GM23248 (cell line): ENCODE measurements around the gene RAB31.

ENCODE experiments used
- EZH2 ChIP-seq: fragments of 200-600 bp; sonication (generic); IDR thresholded peaks from 2 replicates; pipeline ENCODE4 v1.6.1; 2018; ENCODE audit warnings: antibody characterized with exemption, mild to moderate bottlenecking; ENCODE audit not compliant: insufficient read depth, poor library complexity, severe bottlenecking
- EZH2phosphoT487 ChIP-seq: fragments of 200-600 bp; sonication (generic); IDR thresholded peaks from 2 replicates; pipeline ENCODE4 v1.6.1; 2018; ENCODE audit warnings: antibody characterized with exemption, moderate library complexity, mild to moderate bottlenecking, low read depth; ENCODE audit not compliant: insufficient read depth

DNA sequence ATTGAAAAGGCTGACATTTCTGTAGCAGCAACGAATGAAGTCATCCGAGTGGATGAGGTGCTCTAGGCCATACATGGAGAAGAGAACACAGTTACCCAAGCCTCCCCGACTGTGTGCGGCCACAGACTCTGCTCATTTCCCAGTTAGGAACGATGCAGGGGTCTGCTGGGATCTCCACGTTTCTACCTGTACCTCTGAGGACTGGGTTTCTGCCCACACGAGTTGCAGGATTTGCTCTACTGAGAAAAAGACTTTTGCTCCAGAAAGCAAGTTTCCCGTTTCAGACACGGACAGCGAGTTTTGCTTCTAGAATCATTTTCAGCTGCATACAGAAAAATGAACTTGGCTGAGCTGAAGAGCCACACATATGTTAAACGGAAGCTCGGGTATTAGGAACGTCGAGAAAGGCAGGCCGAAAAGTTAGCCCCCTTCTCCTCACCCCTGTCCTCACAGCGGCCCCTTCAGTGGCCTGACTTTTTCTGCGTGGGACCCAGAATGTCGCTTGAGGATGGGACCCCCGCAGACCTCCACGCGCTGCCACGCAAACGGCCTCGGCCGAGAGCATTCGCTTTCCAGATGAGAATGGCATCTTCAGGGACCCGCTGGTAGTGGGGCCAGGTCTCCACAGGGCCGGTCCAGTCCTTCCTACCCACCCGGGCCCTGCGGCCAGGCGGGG, 582 bp upstream of the RAB31 start:
- TF ChIP-seq EZH2phosphoT487 = no peak
- TF ChIP-seq EZH2 = no peak
